ENCODE results near the gene PTPN2. TPM values are rescaled to one million over a fixed set of nuclear protein-coding genes. Genes with fewer than 3 reads are reported as not detected.

The PTPN2 gene
- total RNA-seq, 1 donor from 2014 or later: 25.9 TPM

DNA sequence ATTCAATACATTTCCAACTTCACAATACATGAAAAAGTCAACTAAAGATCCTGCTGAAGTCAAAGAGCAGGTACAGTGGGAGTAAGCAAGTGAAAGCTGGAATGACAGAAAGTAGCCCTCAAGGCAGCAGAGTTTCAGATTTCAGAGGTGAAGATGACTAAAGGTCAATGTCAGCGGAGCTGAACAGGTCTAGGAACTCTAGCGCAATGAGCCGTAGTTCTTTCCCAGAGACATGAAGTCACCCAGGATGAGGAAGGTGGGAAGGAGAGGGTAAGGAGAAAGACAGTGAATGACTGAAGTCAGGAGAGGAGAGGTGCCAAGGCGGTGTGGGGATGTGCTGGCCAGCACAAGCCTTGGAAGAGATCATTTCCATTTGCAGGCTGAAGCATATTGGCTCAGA is 28.1 kb downstream of the PTPN2 start:
- peaks cover 27% of the 10 kb centered on the region for H3K79me2 ChIP-seq (ENCODE audit: insufficient read depth, low read length)
- H3K36me3 Mint-ChIP-seq (ENCODE audit: low read depth, unreplicated experiment): peaks cover 11% of the 10 kb centered on the region
- H3K4me1 ChIP-seq (ENCODE audit: insufficient read depth, low read length): no peaks in the 10 kb centered on the region
- no peak overlapping the region for H3K4me3 ChIP-seq (ENCODE audit: insufficient read depth, low read depth, low read length)
- DNase-seq (ENCODE audit: low read depth) (no peak), FAIRE-seq (no peak)
- peaks cover 4% of the 10 kb centered on the region for H3K4me1 Mint-ChIP-seq (ENCODE audit: low read depth, unreplicated experiment)
- H3K4me3 Mint-ChIP-seq (ENCODE audit: unreplicated experiment): no peak overlapping the region
- H4K20me1 ChIP-seq (ENCODE audit: insufficient read depth, low read length): peaks cover 34% of the 10 kb centered on the region
- H2AFZ ChIP-seq (ENCODE audit: low read depth, low read length): no peak overlapping the region
- no peak overlapping the region for H3K27ac Mint-ChIP-seq (ENCODE audit: unreplicated experiment)
- H3K9me3 ChIP-seq (ENCODE audit: insufficient read depth, low read depth, low read length): no peaks in the 10 kb centered on the region
- H3K27me3 ChIP-seq (ENCODE audit: insufficient read depth, low read length): no peaks in the 10 kb centered on the region
- H3K36me3 ChIP-seq (ENCODE audit: insufficient read depth, low read length): no peaks in the 10 kb centered on the region
- no peak overlapping the region for H3K4me2 ChIP-seq (ENCODE audit: low read length)
- TF ChIP-seq EZH2 (IDR thresholded peaks at IDR 0.05; ENCODE audit: insufficient read depth, low read length): no peak
- TF ChIP-seq, protein P1, sequence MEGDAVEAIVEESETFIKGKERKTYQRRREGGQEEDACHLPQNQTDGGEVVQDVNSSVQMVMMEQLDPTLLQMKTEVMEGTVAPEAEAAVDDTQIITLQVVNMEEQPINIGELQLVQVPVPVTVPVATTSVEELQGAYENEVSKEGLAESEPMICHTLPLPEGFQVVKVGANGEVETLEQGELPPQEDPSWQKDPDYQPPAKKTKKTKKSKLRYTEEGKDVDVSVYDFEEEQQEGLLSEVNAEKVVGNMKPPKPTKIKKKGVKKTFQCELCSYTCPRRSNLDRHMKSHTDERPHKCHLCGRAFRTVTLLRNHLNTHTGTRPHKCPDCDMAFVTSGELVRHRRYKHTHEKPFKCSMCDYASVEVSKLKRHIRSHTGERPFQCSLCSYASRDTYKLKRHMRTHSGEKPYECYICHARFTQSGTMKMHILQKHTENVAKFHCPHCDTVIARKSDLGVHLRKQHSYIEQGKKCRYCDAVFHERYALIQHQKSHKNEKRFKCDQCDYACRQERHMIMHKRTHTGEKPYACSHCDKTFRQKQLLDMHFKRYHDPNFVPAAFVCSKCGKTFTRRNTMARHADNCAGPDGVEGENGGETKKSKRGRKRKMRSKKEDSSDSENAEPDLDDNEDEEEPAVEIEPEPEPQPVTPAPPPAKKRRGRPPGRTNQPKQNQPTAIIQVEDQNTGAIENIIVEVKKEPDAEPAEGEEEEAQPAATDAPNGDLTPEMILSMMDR (IDR thresholded peaks at IDR 0.05; ENCODE audit: insufficient read depth, low read depth, low read length): no peak
- no peaks in the 10 kb centered on the region for H3K9me3 Mint-ChIP-seq (ENCODE audit: unreplicated experiment)
- no peak overlapping the region for H3K27ac ChIP-seq (ENCODE audit: low read depth, low read length)
- H3K9ac ChIP-seq (ENCODE audit: low read length): no peak overlapping the region
- no peaks in the 10 kb centered on the region for H3K27me3 Mint-ChIP-seq (ENCODE audit: low read depth, unreplicated experiment)

DNA sequence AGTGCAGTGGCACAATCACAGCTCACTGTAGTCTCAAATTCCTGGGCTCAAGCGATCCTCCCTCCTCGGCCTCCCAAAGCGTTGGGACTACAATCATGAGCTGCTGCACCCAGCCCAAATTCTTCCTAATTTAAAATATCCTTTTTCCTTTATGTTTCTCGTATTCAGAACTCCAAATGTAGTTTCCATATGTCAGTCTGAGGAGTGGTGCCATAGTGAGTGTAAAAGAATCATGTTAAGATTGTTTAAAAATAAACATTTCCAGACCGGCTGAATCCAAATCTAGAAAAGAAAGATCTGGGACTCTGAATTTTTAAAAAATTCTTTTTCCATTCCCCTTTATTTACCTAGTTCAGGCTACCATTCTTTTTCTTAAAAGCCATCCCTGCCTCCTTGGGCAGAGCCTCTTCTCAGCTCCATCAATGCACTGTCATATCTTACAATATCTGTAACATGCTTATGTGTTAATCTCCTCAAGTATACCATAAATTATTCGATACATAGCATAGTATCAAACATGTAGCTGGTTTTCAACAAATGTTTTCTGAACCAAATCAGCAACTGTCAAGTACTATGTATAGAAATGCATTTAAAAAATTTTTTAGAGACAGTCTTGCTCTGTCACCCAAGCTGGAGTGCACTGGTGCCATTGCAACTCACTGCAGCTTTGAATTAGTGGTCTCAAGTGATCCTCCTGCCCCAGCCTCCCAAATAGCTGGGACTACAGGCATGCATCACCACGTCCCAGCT is 31.3 kb downstream of the PTPN2 start:
- DNase-seq (ENCODE audit: low read depth) (no peak), FAIRE-seq (no peak)
- H2AFZ ChIP-seq (ENCODE audit: low read depth, low read length): no peak overlapping the region
- H3K4me2 ChIP-seq (ENCODE audit: low read length): no peak overlapping the region
- peaks cover 37% of the 10 kb centered on the region for H4K20me1 ChIP-seq (ENCODE audit: insufficient read depth, low read length)
- no peaks in the 10 kb centered on the region for H3K9me3 Mint-ChIP-seq (ENCODE audit: unreplicated experiment)
- no peaks in the 10 kb centered on the region for H3K4me1 ChIP-seq (ENCODE audit: insufficient read depth, low read length)
- no peaks in the 10 kb centered on the region for H3K36me3 ChIP-seq (ENCODE audit: insufficient read depth, low read length)
- TF ChIP-seq, protein P1 (IDR thresholded peaks at IDR 0.05; ENCODE audit: insufficient read depth, low read depth, low read length): no peak
- no peak for TF ChIP-seq EZH2 (IDR thresholded peaks at IDR 0.05; ENCODE audit: insufficient read depth, low read length)
- H3K27me3 Mint-ChIP-seq (ENCODE audit: low read depth, unreplicated experiment): no peaks in the 10 kb centered on the region
- no peaks in the 10 kb centered on the region for H3K27me3 ChIP-seq (ENCODE audit: insufficient read depth, low read length)
- H3K27ac Mint-ChIP-seq (ENCODE audit: unreplicated experiment): no peak overlapping the region
- no peaks in the 10 kb centered on the region for H3K9me3 ChIP-seq (ENCODE audit: insufficient read depth, low read depth, low read length)
- no peak overlapping the region for H3K27ac ChIP-seq (ENCODE audit: low read depth, low read length)
- H3K79me2 ChIP-seq (ENCODE audit: insufficient read depth, low read length): peaks cover 11% of the 10 kb centered on the region
- H3K4me3 Mint-ChIP-seq (ENCODE audit: unreplicated experiment): no peak overlapping the region
- H3K9ac ChIP-seq (ENCODE audit: low read length): no peak overlapping the region
- no peak overlapping the region for H3K4me3 ChIP-seq (ENCODE audit: insufficient read depth, low read depth, low read length)
- peaks cover 13% of the 10 kb centered on the region for H3K36me3 Mint-ChIP-seq (ENCODE audit: low read depth, unreplicated experiment)
- H3K4me1 Mint-ChIP-seq (ENCODE audit: low read depth, unreplicated experiment): peaks cover 4% of the 10 kb centered on the region

DNA sequence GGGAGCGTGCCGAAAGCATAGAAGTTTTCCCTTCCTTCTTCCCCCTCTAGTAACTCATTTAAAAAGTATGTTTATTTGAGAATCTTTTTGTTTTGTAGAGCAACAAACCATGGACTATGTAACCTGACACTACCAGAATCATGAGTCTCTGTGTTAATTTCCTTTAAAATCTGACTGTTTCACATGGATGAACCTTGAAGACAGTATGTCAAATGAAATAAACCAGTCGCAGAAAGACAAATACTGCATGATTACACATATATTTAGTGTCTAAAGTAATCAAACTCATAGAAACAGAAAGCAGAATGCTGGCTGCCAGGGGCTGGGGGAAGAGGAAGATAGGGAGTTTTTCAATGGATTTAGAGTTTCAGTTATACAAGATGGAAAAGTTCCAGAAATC is 32.3 kb downstream of the PTPN2 start:
- Histone ChIP-seq H2AFZ (ENCODE audit: low read depth, low read length) (no peak overlapping the region), H3K79me2 (ENCODE audit: insufficient read depth, low read length) (peaks cover 11% of the 10 kb centered on the region), H3K4me2 (ENCODE audit: low read length) (peak overlapping the region; percentile 29), H3K4me1 (ENCODE audit: insufficient read depth, low read length) (no peaks in the 10 kb centered on the region), H3K9ac (ENCODE audit: low read length) (no peak overlapping the region), H3K9me3 (ENCODE audit: insufficient read depth, low read depth, low read length) (no peaks in the 10 kb centered on the region), H3K27ac (ENCODE audit: low read depth, low read length) (no peak overlapping the region), H3K27me3 (ENCODE audit: insufficient read depth, low read length) (no peaks in the 10 kb centered on the region), H3K36me3 (ENCODE audit: insufficient read depth, low read length) (no peaks in the 10 kb centered on the region), H3K4me3 (ENCODE audit: insufficient read depth, low read depth, low read length) (no peak overlapping the region), H4K20me1 (ENCODE audit: insufficient read depth, low read length) (peaks cover 37% of the 10 kb centered on the region)
- Mint-ChIP-seq H3K4me3 (ENCODE audit: unreplicated experiment) (no peak overlapping the region), H3K9me3 (ENCODE audit: unreplicated experiment) (no peaks in the 10 kb centered on the region), H3K4me1 (ENCODE audit: low read depth, unreplicated experiment) (peaks cover 4% of the 10 kb centered on the region), H3K27me3 (ENCODE audit: low read depth, unreplicated experiment) (no peaks in the 10 kb centered on the region), H3K27ac (ENCODE audit: unreplicated experiment) (no peak overlapping the region), H3K36me3 (ENCODE audit: low read depth, unreplicated experiment) (peaks cover 13% of the 10 kb centered on the region)
- TF ChIP-seq, protein P1 (IDR thresholded peaks at IDR 0.05; ENCODE audit: insufficient read depth, low read depth, low read length): no peak
- TF ChIP-seq EZH2 (IDR thresholded peaks at IDR 0.05; ENCODE audit: insufficient read depth, low read length): no peak
- FAIRE-seq (no peak), DNase-seq (ENCODE audit: low read depth) (peak; percentile 10)

Measured in astrocyte (in vitro differentiated cells and primary cell).